OCI-LY3 (cell line): ENCODE data around the gene INPP5A.

ENCODE experiments used
- H2AFZ ChIP-seq: fragments of 200-600, 300-600 bp; shearing (Covaris generic); 2 replicates; pipeline ENCODE4 v1.6.0; 2014; ENCODE audit warnings: antibody characterized with exemption, low read depth, low read length
- H3K27ac ChIP-seq: fragments of 200-600, 300-600 bp; sonication (generic); 2 replicates; pipeline ENCODE4 v1.5.1; 2014; ENCODE audit warnings: mild to moderate bottlenecking, low read length, moderate library complexity, mixed read lengths
- H3K27me3 ChIP-seq: fragments of 200-600, 300-600 bp; sonication (generic); 2 replicates; pipeline ENCODE4 v1.6.1; 2014; ENCODE audit warnings: low read depth, low read length, mixed read lengths
- H3K36me3 ChIP-seq: fragments of 200-600, 300-600 bp; sonication (generic); replicated peaks from 2 replicates; pipeline ENCODE3; 2014; ENCODE audit warnings: low read depth, low read length, mixed read lengths
- H3K4me1 ChIP-seq: fragments of 300-600, 200-600 bp; sonication (generic); 2 replicates; pipeline ENCODE4 v1.6.1; 2014; ENCODE audit warnings: low read length, mixed read lengths
- H3K4me2 ChIP-seq: fragments of 200-600, 300-600 bp; sonication (generic); 2 replicates; pipeline ENCODE4 v1.6.1; 2014; ENCODE audit warnings: low read length, mixed read lengths
- H3K4me3 ChIP-seq: fragments of 300-600, 200-600 bp; sonication (generic); 2 replicates; pipeline ENCODE4 v1.5.1; 2014; ENCODE audit warnings: antibody characterized with exemption, mild to moderate bottlenecking, low read length, moderate library complexity
- H3K79me2 ChIP-seq: fragments of 300-600, 200-600 bp; shearing (Covaris generic); 2 replicates; pipeline ENCODE4 v1.6.1; 2014; ENCODE audit warnings: mild to moderate bottlenecking, low read length, mixed read lengths
- H3K9ac ChIP-seq: fragments of 300-600, 200-600 bp; shearing (Covaris generic); 2 replicates; pipeline ENCODE4 v1.6.0; 2014; ENCODE audit warnings: mild to moderate bottlenecking, low read length, moderate library complexity
- H3K9me3 ChIP-seq: fragments of 200-600, 300-600 bp; shearing (Covaris generic); 2 replicates; pipeline ENCODE4 v1.6.1; 2014; ENCODE audit warnings: low read length, mixed read lengths; ENCODE audit not compliant: insufficient read depth
- H4K20me1 ChIP-seq: fragments of 200-600, 300-600 bp; sonication (generic); 2 replicates; pipeline ENCODE4 v1.6.1; 2016; ENCODE audit warnings: low read length, mixed read lengths; ENCODE audit not compliant: insufficient read depth
- EZH2phosphoT487 ChIP-seq: fragments of 200-600 bp; shearing (Covaris generic); IDR thresholded peaks from 2 replicates; pipeline ENCODE4 v1.6.1; 2018; ENCODE audit warnings: antibody characterized with exemption, mixed run types, low read depth
- TF ChIP-seq, protein P1 (sequence below): fragments of 200-600, 300-600 bp; sonication (generic); IDR thresholded peaks from 2 replicates; pipeline ENCODE4 v1.5.1; 2014; ENCODE audit warnings: antibody characterized with exemption, low read length, low read depth

The INPP5A gene

DNA sequence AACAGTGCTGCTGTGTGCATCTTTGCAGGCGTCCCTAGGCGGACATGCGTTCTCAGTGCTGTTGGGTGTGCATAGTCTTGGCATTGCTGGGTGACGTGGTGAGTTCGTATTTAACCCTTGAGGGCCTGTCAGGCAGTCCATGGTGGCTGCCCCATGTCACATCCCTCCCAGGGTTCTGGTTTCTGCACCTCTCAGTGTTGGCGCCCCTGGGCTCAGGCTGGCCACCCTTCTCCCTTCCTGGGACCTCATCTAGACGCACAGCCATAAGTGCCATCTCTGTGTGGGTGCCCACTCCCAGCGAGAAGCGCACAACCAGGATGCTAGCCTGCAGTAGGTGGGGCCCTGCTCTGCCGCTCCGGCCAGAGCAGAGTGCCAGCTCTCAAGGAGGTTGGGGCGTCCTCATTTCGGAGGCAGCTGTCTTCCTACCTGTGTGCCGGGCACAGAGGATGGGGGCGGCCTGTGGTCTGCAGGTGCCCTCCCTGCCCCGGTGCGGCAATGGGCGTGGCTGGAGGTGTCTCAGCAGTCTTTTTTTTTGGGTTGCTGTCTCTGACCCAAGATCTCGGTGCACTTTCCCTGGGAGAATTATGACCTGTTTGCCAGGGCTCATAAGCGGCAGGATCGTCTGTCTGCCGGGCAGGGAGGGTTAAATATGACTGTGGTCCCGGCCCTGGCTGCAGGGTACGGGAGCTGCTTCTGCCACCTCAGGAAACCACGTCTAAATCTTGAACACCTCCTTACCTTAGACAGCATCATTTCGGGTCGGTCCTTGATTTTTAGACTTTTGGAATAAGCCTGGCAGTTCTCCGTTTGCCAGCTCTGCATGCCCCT lies 6.5 kb downstream of the INPP5A start:
- Histone ChIP-seq H3K4me1 (no peaks in the 10 kb centered on the region; the same call in 1 of the 2 replicates), H3K4me2 (peak overlapping the region; percentile 43), H2AFZ (no peak overlapping the region), H4K20me1 (no peaks in the 10 kb centered on the region), H3K27me3 (no peaks in the 10 kb centered on the region), H3K4me3 (no peak overlapping the region), H3K9ac (no peak overlapping the region), H3K9me3 (no peaks in the 10 kb centered on the region), H3K79me2 (no peaks in the 10 kb centered on the region), H3K27ac (no peak overlapping the region), H3K36me3 (no peaks in the 10 kb centered on the region)
- no peak for TF ChIP-seq EZH2phosphoT487
- TF ChIP-seq, protein P1, sequence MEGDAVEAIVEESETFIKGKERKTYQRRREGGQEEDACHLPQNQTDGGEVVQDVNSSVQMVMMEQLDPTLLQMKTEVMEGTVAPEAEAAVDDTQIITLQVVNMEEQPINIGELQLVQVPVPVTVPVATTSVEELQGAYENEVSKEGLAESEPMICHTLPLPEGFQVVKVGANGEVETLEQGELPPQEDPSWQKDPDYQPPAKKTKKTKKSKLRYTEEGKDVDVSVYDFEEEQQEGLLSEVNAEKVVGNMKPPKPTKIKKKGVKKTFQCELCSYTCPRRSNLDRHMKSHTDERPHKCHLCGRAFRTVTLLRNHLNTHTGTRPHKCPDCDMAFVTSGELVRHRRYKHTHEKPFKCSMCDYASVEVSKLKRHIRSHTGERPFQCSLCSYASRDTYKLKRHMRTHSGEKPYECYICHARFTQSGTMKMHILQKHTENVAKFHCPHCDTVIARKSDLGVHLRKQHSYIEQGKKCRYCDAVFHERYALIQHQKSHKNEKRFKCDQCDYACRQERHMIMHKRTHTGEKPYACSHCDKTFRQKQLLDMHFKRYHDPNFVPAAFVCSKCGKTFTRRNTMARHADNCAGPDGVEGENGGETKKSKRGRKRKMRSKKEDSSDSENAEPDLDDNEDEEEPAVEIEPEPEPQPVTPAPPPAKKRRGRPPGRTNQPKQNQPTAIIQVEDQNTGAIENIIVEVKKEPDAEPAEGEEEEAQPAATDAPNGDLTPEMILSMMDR = no peak

DNA sequence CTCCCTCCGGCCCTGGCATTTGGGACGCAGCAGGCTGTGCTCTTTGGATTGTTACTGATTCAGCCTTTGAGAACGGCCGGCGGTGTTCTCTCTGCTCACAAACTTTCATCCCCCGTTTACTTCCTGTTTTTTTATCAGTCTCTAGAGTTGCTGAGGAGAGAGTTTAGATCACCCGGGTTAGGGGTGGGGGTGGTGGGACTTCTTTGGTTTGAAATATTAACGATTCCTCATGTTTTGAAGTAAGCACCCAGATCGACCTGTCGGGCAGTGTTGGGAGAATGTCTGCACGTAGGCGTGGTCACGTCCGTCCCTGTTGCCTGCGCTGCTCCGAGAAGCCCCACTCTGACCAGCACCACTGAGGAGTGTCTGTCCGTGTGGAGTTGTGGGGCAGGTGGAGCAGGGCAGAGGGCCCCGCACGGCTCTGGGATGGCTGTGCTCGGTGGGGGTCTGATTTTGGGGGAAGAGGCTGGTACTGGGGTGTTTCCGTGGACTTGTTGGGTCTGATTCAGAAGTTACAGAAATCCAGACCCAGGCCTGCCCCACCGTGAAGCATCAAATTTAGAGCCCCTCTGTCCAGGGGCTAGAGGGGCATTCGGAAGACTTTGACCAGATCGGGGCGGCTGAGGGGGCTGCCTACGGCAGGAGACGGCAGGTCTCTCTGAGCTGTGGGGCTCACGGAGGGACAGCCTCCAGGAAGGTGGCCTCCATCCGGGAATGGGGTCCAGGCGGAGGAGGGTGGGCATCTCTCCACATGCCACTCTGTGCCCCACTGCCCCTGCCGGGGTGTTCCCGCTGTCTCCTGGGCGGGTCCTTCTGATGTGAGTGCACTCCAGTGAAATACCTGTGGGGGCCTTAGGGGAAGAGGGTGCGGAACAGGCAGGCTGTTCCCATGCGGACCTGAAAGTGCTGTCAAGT lies 7.4 kb downstream of the INPP5A start:
- Histone ChIP-seq H3K4me3 (no peak overlapping the region), H3K9me3 (no peaks in the 10 kb centered on the region), H3K27ac (no peak overlapping the region), H4K20me1 (no peaks in the 10 kb centered on the region), H2AFZ (no peak overlapping the region), H3K4me2 (peak overlapping the region; percentile 43), H3K36me3 (no peaks in the 10 kb centered on the region), H3K9ac (no peak overlapping the region), H3K27me3 (no peaks in the 10 kb centered on the region), H3K79me2 (no peaks in the 10 kb centered on the region), H3K4me1 (no peaks in the 10 kb centered on the region; the same call in 1 of the 2 replicates)
- TF ChIP-seq EZH2phosphoT487 = no peak
- TF ChIP-seq, protein P1 = no peak

GRCh38 chr10:132545659-132546367 lies 8.2 kb downstream of the INPP5A start:
- H3K27ac ChIP-seq = no peak overlapping the region
- H3K4me2 ChIP-seq = no peak overlapping the region
- no peak overlapping the region for H3K9ac ChIP-seq
- no peaks in the 10 kb centered on the region for H4K20me1 ChIP-seq
- no peaks in the 10 kb centered on the region for H3K27me3 ChIP-seq
- H3K4me1 ChIP-seq = no peaks in the 10 kb centered on the region; the same call in 1 of the 2 replicates
- H3K4me3 ChIP-seq = no peak overlapping the region
- no peaks in the 10 kb centered on the region for H3K79me2 ChIP-seq
- H3K36me3 ChIP-seq = no peaks in the 10 kb centered on the region
- TF ChIP-seq, protein P1 = no peak
- no peak for TF ChIP-seq EZH2phosphoT487
- H2AFZ ChIP-seq = no peak overlapping the region
- H3K9me3 ChIP-seq = no peaks in the 10 kb centered on the region
